OCI-LY1 (cell line): Measurements from ENCODE around the gene SLC38A6.

Experiments
- H2AFZ ChIP-seq: fragments of 200-600 bp; sonication (generic), shearing (Covaris generic); 2 replicates; pipeline ENCODE4 v1.6.0; 2014; ENCODE audit warnings: antibody characterized with exemption, mild to moderate bottlenecking, low read length
- H3F3A ChIP-seq: fragments of 200-600 bp; sonication (generic), shearing (Covaris generic); 2 replicates; pipeline ENCODE4 v1.6.0; 2014; ENCODE audit warnings: mild to moderate bottlenecking, antibody characterized with exemption, low read length, moderate library complexity; ENCODE audit not compliant: insufficient read depth
- H3K27ac ChIP-seq: fragments of 200-600 bp; sonication (generic); 2 replicates; pipeline ENCODE4 v1.5.1; 2014; ENCODE audit warnings: low read length, mixed run types, mild to moderate bottlenecking, low read depth; ENCODE audit not compliant: poor library complexity, severe bottlenecking
- H3K27me3 ChIP-seq: fragments of 200-600 bp; sonication (generic); 2 replicates; pipeline ENCODE4 v1.6.0; 2014; ENCODE audit warnings: antibody characterized with exemption, mild to moderate bottlenecking, low read length, moderate library complexity; ENCODE audit not compliant: insufficient read depth
- H3K36me3 ChIP-seq: fragments of 200-600 bp; sonication (generic); 2 replicates; pipeline ENCODE4 v1.6.1; 2014; ENCODE audit warnings: mild to moderate bottlenecking, antibody characterized with exemption, low read length, moderate library complexity, mixed read lengths; ENCODE audit not compliant: insufficient read depth
- H3K4me1 ChIP-seq: fragments of 200-600 bp; sonication (generic); 2 replicates; pipeline ENCODE4 v1.5.1; 2014; ENCODE audit warnings: mild to moderate bottlenecking, low read length, moderate library complexity; ENCODE audit not compliant: insufficient read depth, severe bottlenecking
- H3K4me2 ChIP-seq: fragments of 200-600 bp; sonication (generic), shearing (Covaris generic); 2 replicates; pipeline ENCODE4 v1.6.1; 2014; ENCODE audit warnings: low read length
- H3K4me3 ChIP-seq: fragments of 200-600 bp; sonication (generic); 2 replicates; pipeline ENCODE4 v1.5.1; 2014; ENCODE audit warnings: low read length, low read depth, mild to moderate bottlenecking, mixed read lengths; ENCODE audit not compliant: poor library complexity, severe bottlenecking
- H3K79me2 ChIP-seq: fragments of 200-600 bp; shearing (Covaris generic); 2 replicates; pipeline ENCODE4 v1.6.1; 2016; ENCODE audit warnings: mixed run types, low read length, mixed read lengths; ENCODE audit not compliant: insufficient read depth
- H3K9ac ChIP-seq: fragments of 200-600 bp; sonication (generic), shearing (Covaris generic); 2 replicates; pipeline ENCODE4 v1.6.1; 2014; ENCODE audit warnings: mild to moderate bottlenecking, low read length, mixed read lengths
- H3K9me2 ChIP-seq: fragments of 200-600 bp; sonication (generic), shearing (Covaris generic); 2 replicates; pipeline ENCODE4 v1.6.1; 2014; ENCODE audit warnings: low read depth, mild to moderate bottlenecking, low read length, mixed read lengths
- H3K9me3 ChIP-seq: fragments of 200-600 bp; shearing (Covaris generic); 2 replicates; pipeline ENCODE4 v1.6.1; 2014; ENCODE audit warnings: low read length, mixed read lengths
- H4K20me1 ChIP-seq: fragments of 200-600 bp; sonication (generic), shearing (Covaris generic); 2 replicates; pipeline ENCODE4 v1.6.0; 2016; ENCODE audit warnings: mild to moderate bottlenecking, low read length; ENCODE audit not compliant: insufficient read depth
- EZH2 ChIP-seq: fragments of 200-600 bp; sonication (generic), shearing (Covaris generic); IDR thresholded peaks from 2 replicates; pipeline ENCODE4 v1.8.0; 2017; ENCODE audit warnings: borderline replicate concordance, mixed run types, mild to moderate bottlenecking, antibody characterized with exemption, low read length, moderate library complexity, mixed read lengths
- TF ChIP-seq, protein P1 (sequence below): fragments of 200-600 bp; sonication (generic), shearing (Covaris generic); IDR thresholded peaks from 2 replicates; pipeline ENCODE4 v1.5.1; 2017; ENCODE audit warnings: mild to moderate bottlenecking, antibody characterized with exemption, low read length, moderate library complexity, mixed read lengths

Gene SLC38A6

DNA sequence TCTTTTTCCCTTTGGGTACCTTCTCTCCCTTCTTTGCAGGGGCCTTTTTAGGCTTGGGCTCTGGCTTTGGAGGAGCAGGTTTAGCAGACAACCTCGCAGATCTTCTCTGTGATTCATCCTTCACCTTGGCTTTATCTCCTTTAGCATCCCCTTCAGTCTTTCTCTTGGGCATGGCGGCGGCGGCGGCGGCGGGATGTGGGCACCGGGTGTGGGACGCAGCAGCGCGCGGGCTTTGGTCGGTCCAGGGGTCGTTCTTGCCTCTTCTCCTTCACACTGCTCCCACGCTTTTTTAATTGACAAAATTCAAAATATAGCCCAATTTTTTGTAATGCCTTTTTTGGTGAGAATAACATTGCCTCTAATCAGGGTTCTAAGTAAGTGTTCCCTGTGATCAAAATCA lies 8.8 kb upstream of the SLC38A6 start:
- Histone ChIP-seq H3K27me3 (no peaks in the 10 kb centered on the region), H3K9me3 (no peaks in the 10 kb centered on the region), H3K36me3 (peaks cover 23% of the 10 kb centered on the region), H3K9me2 (no peaks in the 10 kb centered on the region), H3F3A (no peaks in the 10 kb centered on the region), H4K20me1 (no peaks in the 10 kb centered on the region), H3K4me2 (no peak overlapping the region), H2AFZ (no peak overlapping the region), H3K27ac (no peak overlapping the region), H3K4me1 (peaks cover 9% of the 10 kb centered on the region), H3K4me3 (no peak overlapping the region), H3K9ac (no peak overlapping the region), H3K79me2 (no peaks in the 10 kb centered on the region)
- no peak for TF ChIP-seq EZH2
- TF ChIP-seq, protein P1, sequence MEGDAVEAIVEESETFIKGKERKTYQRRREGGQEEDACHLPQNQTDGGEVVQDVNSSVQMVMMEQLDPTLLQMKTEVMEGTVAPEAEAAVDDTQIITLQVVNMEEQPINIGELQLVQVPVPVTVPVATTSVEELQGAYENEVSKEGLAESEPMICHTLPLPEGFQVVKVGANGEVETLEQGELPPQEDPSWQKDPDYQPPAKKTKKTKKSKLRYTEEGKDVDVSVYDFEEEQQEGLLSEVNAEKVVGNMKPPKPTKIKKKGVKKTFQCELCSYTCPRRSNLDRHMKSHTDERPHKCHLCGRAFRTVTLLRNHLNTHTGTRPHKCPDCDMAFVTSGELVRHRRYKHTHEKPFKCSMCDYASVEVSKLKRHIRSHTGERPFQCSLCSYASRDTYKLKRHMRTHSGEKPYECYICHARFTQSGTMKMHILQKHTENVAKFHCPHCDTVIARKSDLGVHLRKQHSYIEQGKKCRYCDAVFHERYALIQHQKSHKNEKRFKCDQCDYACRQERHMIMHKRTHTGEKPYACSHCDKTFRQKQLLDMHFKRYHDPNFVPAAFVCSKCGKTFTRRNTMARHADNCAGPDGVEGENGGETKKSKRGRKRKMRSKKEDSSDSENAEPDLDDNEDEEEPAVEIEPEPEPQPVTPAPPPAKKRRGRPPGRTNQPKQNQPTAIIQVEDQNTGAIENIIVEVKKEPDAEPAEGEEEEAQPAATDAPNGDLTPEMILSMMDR: no peak

DNA sequence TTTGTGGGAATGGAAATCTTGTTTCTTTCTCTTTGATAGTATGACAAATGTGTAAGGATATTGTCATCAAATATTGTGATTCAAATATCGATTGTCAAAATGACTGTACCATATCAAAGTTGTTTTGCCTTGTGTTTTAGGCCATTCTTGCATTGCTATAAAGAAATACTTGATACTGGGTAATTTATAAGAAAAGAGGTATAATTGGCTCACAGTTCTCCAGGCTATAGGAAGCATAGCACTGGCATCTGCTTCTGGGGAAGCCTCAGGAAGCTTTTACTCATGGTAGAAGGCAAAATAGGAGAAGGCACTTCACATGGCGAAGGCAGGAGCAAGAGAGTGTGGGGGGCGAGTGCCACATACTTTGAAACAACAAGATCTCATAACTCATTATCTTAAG lies 8.0 kb upstream of the SLC38A6 start:
- no peak for TF ChIP-seq EZH2
- Histone ChIP-seq H3K79me2 (no peaks in the 10 kb centered on the region), H3F3A (no peaks in the 10 kb centered on the region), H3K9me3 (no peaks in the 10 kb centered on the region), H2AFZ (no peak overlapping the region), H3K4me1 (peaks cover 13% of the 10 kb centered on the region), H3K27me3 (no peaks in the 10 kb centered on the region), H3K9ac (no peak overlapping the region), H3K9me2 (no peaks in the 10 kb centered on the region), H3K4me2 (no peak overlapping the region), H3K36me3 (peaks cover 30% of the 10 kb centered on the region), H4K20me1 (no peaks in the 10 kb centered on the region), H3K4me3 (no peak overlapping the region), H3K27ac (no peak overlapping the region)

DNA sequence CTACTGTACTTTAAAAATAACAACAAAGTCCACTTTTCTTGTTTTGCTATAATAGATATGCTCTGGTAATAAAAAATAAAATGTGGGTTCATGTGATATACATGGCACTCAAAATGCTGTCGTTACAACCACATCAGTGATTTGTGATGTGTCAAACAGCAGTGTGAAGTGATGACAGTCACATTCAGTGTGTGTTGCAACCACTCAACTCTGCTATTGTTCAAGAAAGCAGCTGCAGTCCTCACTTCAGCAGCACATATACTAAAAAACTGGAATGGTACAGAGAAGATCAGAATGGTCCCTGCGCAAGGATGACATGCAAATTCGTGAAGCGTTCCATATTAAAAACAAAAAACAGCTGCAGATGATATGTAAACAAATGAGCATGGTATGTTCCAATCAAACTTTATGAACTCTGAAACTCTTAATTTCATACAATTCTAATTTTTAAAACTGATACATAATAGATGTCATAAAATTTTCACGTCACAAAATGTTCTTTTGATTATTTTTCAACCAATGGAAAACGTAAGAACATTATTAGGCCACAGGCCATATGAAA lies 6.9 kb upstream of the SLC38A6 start:
- H3K27ac ChIP-seq: no peak overlapping the region
- H3K9me3 ChIP-seq: no peaks in the 10 kb centered on the region
- peaks cover 39% of the 10 kb centered on the region for H3K36me3 ChIP-seq
- no peak overlapping the region for H2AFZ ChIP-seq
- H3K79me2 ChIP-seq: 0 out of 2 replicates have a peak, but pooled peaks cover 4% of the 10 kb centered on the region
- H3F3A ChIP-seq: no peaks in the 10 kb centered on the region
- no peak overlapping the region for H3K4me3 ChIP-seq
- peaks cover 24% of the 10 kb centered on the region for H3K4me1 ChIP-seq
- no peaks in the 10 kb centered on the region for H4K20me1 ChIP-seq
- H3K9ac ChIP-seq: no peak overlapping the region
- TF ChIP-seq, protein P1: no peak
- TF ChIP-seq EZH2: no peak
- H3K4me2 ChIP-seq: no peak overlapping the region
- no peaks in the 10 kb centered on the region for H3K27me3 ChIP-seq
- no peaks in the 10 kb centered on the region for H3K9me2 ChIP-seq

DNA sequence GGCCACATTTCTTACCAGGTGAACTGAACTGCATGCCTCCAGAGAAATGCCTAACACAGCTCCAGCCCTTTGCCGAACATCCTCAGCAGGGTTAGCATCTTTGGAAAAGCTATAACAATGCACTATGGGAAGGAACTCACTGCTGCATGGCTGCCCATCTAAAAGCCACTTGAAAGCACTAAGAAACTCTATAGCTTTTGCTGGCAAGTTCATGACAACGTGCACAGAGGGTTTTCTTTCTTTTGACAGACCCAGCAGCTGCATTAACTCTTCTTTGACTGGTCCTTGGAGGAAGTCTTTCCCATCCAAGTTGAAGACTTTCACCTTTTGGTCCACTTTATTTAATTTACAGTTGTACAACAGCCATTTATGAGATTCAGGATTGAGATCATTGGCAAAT lies 5.5 kb upstream of the SLC38A6 start:
- Histone ChIP-seq H3K9me3 (no peaks in the 10 kb centered on the region), H3F3A (no peaks in the 10 kb centered on the region), H3K4me2 (no peak overlapping the region), H3K4me1 (peaks cover 38% of the 10 kb centered on the region), H3K27ac (no peak overlapping the region), H4K20me1 (no peaks in the 10 kb centered on the region), H2AFZ (no peak overlapping the region), H3K36me3 (peaks cover 42% of the 10 kb centered on the region), H3K4me3 (no peak overlapping the region), H3K9ac (no peak overlapping the region), H3K27me3 (no peaks in the 10 kb centered on the region), H3K79me2 (0 out of 2 replicates have a peak, but pooled peaks cover 4% of the 10 kb centered on the region), H3K9me2 (no peaks in the 10 kb centered on the region)
- no peak for TF ChIP-seq EZH2
